GM19467 (cell line): ENCODE results near the gene IFNAR2.
"Not testable (repeated sequence)": the region's sequence is repeated elsewhere in the genome, so short reads cannot be mapped to it uniquely, and the experiment has no call there.

Experiments used
- ATAC-seq: cut with Tn5 transposase; IDR thresholded peaks from one replicate; pipeline ENCODE4 v1.9.1; 2021; ENCODE audit warnings: mild to moderate bottlenecking, moderate library complexity; ENCODE audit not compliant: unreplicated experiment

IFNAR2 gene

DNA sequence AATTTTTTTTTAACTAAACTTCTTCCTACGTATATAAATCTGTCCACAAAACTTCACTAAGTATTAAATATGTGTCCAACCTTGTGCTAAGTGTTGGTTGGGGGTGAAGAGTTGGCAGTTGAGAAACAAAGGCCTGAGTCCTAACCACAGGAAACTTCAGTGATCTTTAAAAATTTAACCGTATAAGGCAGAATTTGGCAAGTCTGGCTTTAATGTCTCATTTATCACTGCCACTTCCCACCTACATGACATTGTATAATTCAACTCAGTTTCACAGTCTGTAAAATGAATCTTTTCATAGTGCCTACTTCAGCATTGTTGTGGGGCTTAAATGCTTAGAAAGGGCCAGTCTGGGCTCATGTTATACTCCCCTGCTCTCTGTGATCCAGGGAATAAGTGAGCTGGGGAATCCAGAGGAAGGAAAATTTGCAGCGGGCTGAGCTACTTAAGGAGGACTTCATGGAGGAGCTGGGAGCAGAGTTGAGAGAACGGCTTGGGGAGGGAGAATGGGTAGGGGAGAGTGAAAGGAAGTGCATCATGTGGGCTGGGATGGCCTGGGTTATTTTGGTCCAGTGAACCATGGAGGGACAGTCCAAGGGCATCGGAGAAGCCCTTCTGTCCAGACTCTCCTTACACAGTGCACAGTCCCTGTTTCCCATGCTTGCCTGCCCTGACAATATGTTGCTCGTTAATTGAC, 14.5 kb downstream of the IFNAR2 start:
- no peak for ATAC-seq

DNA sequence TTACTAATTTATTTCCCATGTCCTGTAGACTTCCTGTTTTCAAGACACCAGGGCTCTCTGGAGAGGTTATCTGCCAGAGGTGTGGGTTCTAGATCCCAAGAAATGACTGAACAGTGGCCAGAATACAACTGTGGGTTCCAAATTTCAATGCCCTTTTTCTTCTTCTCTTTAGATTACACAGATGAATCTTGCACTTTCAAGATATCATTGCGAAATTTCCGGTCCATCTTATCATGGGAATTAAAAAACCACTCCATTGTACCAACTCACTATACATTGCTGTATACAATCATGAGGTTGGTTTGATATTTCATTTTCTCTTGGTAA, 15.0 kb downstream of the IFNAR2 start:
- no peak for ATAC-seq

DNA sequence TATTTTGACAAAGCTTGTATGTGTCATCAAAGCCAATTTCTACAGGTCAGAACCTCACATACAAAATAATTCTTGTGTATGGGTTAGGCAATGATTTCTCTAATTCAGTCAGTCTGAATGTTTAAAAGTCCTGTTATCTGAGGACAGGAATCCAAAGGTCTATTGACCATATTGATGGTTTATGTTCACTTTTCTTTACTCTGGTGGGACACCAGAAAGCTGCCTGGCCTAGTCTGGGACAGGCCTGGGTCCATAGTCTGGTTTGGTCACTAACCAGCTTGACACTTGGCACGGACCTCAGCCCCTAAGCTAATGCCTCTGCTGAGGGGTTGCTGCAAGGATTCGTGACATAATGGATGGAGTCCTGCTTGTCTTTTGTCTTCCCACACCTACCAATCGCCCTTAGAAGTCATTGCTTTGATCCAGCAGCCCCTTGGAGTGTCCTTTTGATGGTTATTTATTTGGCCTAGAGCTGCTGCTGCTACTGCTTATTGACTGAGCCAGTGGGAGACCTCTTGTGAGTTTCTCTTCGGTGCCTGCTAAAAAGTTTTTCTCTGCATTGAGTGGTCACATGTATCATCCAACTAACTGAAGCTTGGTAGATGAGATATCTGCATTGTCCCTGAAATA, 15.7 kb downstream of the IFNAR2 start:
- ATAC-seq = no peak

DNA sequence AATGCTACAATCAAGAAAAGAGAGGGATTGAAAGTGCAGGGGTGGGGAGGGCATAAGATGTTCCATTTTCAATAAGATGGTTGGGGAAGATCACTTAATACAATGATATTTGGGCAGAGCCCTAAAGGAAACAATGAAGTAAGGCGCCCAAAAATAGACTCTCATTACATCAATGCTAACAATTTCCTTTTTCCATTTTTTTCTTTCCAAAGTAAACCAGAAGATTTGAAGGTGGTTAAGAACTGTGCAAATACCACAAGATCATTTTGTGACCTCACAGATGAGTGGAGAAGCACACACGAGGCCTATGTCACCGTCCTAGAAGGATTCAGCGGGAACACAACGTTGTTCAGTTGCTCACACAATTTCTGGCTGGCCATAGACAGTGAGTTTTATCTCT, 16.8 kb downstream of the IFNAR2 start:
- ATAC-seq = no peak

DNA sequence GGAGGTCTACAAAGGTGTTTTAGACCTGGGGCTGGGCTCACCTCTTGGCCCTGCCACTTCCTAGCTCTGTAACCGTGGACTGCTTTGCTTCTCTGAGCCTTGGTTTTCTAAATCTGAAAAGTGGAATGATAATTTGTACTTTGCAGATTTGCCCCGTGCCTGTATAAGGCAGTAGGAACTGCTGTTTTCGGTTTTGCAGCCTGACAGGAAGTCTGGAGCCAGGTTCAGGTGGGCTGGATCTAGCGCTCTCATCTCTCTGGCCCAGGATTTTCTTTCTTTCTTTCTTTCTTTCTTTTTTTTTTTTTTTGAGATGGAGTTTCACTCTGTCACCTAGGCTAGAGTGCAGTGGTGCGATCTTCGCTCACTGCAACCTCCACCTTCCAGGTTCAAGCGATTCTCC, 17.2 kb downstream of the IFNAR2 start:
- no peak for ATAC-seq

DNA sequence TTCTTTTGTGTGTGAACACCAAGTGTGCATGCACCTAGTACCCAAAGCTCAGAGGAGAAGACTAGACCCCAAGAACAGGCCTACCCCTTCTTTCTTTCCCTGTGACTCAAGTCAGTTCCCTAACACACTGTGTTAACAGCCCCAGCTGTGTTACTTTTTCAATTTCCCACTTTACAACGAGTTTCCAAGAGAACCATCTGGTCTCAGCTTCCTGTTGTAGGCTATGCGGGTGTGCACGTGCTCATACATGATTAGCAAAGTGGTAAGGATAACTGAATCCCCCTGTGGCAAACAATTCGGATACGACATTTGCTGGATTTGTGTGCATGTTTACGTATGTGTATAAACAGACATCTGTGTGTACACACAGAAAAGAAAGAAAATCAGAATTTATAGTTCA, 17.9 kb downstream of the IFNAR2 start:
- no peak for ATAC-seq

DNA sequence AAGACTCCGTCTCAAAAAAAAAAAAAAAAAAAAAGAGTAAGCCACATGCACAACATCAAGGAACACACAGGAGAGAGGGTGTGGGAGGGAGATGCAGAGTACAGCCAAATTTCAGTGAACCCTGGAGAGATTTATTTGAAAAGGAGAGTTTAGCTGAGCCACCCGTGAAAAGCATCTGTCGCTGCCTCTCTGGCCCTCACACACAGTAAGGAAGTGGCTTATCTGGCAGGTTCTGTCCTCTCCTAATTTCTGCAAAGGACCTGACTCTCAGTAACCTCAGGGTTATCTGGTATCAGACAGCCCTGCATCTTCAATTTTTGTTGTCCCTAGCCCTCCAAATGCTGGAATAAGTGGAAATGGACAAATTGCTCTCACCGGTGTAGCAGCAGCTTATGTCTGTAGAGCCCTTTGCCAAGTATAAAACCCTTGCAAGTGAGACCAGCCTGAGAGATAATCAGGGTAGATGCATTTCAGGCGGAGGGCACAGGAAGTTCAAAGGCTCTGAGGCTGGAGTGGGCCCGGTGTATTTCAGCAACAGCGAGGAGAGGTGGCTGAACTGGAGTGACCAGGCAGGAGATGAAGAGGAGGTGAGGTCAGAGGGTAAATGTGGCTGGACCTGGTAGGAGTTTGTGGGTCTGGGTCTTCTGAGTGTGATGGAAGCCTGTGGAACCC, 19.7 kb downstream of the IFNAR2 start:
- ATAC-seq = no peak

DNA sequence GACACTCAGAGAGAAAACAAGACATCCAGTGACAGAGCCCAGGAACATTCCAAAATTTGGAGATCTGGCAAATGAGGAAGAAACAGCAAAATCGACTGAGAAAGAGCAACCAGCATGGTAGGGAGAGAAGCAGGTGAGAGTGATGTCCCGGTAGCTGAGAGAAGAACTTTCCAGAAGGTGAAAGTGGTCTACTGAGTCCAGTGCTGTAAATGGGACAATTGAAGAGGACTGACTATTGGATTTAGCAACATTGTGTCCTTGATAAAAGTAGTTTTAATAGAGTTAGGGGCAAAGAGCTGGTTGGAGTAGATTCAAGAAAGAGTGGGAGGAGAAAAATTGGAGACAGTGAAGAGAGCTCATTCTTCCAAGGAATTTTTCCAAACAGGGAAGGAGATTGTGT, 21.4 kb downstream of the IFNAR2 start:
- no peak for ATAC-seq

DNA sequence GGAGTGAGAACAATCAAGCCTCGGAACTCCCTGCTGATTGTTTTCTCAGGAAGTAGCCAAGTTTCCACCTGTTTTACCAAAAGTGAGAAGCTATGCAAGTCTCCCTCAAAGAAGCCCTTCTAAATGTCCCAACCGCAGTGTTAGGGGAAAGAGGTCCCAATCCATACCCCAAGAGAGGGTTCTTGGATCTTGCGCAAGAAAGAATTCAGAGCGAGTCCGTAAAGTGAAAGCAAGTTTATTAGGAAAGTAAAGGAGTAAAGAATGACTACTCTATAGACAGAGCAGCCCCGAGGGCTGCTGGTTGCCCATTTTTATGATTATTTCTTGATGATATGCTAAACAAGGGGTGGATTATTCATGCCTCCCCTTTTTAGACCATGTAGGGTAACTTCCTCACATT, 23.6 kb downstream of the IFNAR2 start:
- ATAC-seq = not testable (repeated sequence)

DNA sequence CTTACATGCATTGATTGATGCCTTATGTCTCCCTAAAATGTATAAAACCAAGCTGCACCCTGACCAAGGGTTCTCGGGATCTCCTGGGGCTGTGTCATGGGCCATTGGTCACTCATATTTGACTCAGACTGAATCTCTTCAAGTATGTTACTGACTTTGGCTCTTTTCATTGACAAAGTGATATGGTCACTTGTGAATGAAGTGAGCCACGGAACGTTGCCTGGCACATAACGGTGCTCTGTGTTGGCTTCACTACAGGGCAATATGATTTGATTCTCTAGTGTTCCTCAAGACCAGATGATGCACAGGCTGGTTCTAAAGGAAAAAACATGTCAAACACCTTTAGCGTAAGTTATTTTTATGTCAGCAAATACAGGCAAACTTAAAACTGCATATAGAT, 25.0 kb downstream of the IFNAR2 start:
- no peak for ATAC-seq

DNA sequence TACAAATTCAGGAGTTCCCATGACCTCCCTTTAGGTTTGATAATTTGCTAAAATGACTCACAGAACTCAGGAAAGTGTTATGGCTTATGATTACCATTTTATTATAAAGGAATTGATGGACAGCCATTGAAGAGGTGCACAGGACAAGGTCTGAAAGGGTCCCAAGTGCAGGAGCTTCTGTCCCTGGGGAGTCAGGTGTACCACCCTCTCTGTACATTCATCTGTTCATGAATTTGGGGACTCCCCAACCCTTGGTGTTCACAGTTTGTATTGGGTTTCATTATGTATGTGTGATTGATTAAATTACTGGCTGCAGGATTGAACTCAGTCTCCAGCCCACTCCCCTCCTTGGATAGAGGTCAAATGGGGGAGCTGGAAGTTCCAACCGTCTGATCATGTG, 25.7 kb downstream of the IFNAR2 start:
- no peak for ATAC-seq

DNA sequence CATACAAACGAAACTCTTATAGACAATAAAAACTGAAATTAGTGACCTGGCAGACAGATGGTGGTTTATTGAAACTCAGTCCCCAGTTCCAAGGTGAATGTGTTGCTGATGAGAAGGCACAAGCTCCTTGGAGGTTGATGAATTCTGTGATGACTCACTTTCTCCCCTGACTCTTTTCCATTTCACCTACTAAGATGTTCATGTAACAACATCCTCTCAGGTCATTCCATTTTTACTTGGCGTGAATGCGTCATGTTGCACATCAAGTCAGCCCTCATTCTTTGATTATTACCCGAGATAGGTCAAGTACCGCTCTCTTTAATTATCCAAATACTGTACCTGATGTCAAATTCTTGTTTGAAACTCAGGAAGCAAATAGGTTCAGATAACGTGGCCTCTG, 26.3 kb downstream of the IFNAR2 start:
- no peak for ATAC-seq

DNA sequence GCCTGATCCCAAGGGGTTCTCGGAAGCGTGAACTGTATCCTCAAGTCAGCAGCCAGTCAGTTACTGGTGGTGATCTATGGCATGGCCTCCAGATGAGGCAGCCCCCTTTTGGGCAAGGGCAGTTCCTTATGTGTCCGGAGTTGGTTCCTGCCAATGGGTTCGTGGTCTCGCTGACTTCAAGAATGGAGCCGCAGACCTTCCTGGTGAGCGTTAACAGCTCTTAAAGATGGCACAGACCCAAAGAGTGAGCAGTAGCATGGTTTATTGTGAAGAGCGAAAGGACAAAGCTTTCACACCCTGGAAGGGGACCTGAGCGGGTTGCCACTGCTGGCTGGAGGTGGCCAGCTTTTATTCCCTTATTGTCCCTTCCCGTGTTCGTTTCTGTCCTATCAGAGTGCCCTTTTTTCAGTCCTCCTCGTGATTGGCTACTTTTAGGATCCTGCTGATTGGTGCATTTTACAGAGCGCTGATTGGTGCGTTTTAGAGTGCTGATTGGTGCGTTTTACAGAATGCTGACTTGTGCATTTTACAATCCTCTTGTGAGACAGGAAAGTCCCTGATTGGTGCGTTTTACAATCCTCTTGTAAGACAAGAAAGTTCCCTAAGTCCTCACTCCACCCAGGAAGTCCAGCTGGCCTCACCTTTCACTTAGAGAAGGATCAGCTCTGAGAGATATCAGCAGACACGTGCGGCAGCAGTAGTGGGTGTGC, 27.5 kb downstream of the IFNAR2 start:
- ATAC-seq = no peak

DNA sequence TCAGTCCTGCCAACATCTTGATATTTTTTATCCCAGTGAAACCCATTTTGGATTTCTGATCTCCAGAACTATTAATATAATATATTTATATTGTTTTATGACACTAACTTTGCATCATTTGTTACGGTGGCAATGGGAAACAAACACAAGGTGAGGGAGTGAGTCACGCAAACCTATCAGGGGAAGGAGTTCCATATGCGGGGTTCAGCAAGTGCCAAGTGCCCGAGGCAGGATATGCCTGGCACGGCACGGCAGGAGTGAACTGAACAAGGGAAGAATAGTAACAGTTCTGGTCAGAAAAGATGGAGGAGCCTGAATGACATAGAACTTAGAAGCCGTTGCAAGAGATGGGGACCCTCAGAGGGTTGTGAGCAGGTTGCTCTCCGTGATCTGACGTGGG, 28.7 kb downstream of the IFNAR2 start:
- ATAC-seq = no peak

DNA sequence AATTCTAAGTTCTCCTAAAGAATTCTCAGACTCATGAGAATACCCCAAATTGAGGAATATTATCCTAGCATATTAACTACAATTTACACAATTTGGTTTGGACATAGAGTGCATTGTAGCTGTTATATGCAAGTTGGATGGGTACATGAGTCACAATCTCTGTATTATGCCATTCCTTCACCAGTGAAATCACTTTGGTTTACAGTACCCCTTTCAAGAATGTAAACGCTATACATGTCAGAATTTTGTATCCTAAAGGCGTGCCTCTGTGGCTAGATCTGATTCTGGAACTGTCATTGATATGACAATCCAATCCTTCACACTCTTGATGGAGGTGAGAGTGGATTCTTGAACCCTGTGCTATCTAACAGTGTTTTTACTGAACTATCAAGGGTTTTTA, 29.7 kb downstream of the IFNAR2 start:
- ATAC-seq = no peak

DNA sequence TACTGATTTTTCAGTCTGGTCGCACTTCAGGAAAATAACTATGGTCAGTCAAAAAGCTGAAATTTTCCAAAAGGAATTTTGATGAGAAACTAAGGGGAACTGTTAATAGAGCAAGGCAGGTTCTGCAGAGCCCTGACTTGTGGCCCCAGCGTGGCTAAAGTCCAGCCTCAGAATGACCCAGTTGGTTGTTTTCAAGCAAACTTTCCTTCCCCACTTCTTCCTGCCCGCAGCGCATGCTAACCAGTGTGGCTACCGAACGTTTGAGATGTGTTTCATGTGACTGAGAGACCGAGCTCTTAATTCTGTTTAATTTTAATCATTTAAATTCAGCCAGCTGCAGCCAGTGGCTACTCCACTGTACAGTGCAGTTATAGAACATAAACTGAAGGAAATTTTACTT, 30.3 kb downstream of the IFNAR2 start:
- no peak for ATAC-seq

DNA sequence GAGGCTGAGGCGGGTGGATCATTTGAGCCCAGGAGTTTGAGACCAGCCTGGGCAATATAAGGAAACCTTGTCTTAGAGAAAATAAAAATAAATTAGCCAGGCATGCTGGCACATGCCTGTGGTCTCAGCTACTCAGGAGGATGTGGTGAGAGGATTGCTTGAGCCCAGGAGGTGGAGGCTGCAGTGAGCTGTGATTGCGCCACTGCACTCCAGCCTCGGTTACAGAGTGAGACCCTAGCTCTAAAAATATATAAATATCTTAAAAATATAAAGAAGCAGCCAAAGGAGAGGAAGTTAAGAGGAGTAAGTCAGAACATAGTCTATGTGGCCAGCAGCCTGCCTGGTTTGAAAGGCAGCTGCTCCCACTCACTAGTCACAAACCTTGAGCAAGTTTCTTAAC, 31.9 kb downstream of the IFNAR2 start:
- no peak for ATAC-seq

DNA sequence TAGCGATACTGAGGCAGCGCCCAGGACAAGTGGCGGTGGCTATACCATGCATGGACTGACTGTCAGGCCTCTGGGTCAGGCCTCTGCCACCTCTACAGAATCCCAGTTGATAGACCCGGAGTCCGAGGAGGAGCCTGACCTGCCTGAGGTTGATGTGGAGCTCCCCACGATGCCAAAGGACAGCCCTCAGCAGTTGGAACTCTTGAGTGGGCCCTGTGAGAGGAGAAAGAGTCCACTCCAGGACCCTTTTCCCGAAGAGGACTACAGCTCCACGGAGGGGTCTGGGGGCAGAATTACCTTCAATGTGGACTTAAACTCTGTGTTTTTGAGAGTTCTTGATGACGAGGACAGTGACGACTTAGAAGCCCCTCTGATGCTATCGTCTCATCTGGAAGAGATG, 33.2 kb downstream of the IFNAR2 start:
- no peak for ATAC-seq

DNA sequence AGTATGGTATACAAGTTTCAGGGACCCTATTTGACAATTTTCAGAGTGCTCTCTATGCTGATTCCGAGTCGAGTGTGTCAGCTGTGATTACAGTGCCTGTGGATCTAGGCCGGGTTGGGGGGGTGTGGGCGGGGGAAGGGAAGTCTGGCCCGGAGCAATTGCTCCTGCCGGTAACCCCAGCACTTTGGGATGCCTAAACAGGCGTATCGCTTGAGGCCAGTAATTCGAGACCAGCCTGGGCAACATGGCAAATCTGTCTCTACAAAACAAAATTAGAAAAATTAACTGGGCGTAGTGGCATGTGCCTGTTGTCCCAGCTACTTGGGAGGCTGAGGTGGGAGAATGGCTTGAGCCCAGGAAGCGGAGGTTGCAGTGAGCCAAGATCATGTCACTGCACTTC, 34.8 kb downstream of the IFNAR2 start:
- no peak for ATAC-seq

DNA sequence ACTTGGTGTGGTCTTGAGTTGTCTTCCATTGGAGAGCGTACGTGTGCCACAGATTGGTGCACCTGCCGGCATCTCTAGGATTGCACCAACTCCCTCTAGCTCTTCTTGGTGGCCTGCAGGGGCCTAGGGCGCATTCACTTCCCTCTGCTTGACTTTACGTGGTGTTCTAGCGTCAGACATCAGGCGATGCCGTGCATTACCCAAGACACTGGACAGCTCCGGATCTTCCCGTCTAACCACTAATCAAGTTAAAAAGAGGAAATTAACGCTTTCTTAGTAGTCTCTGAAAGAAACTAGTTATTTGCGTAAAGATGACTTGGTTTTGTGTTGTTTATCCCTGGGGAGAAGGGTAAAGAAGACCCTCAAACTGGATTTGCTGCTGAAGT, 35.9 kb downstream of the IFNAR2 start:
- ATAC-seq = no peak

DNA sequence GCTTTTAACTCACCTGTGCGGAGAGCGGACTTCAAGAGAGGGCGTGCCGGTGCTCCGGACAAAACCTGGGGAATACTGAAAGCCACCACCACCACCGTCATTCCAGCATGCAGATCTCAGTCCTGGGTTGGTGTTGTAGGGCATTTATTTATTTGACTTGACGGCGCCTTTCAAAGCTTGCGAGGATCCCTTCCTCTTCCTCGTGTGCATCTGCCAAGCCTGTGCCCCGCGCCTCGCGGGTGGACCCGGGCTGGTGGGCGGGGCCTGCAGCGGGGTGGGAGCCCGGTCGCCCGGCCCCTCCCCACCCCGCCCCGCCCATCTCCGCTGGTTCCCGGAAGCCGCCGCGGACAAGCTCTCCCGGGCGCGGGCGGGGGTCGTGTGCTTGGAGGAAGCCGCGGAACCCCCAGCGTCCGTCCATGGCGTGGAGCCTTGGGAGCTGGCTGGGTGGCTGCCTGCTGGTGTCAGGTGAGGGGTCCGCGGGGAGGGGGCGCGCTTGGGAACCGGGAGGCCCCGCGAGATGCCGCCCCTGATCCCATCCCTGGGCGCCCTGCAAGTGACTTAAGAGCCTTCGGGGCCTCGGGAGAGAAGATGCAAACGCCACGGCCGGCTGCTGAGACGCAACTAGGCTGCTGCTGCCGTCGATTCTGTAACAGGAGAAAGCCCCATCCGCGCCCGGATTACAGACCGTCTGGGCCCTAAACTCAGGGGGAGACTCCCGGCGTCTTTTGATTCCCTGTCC, 36.5 kb downstream of the IFNAR2 start, which contains the start of gene IL10RB:
Gene IL10RB (plus strand): TSS at position 318 of the 739 bp plus-strand sequence. CDS start 99 bp downstream, at position 417.
- ATAC-seq = no peak
